Brain microvascular endothelial cell (primary cell): Measurements from ENCODE around the gene GAL.
A peak's percentile ranks its signal among the peaks of the same experiment; 100 is the strongest.
"Not testable (repeated sequence)": the region's sequence is repeated elsewhere in the genome, so short reads cannot be mapped to it uniquely, and the experiment has no call there.

ENCODE experiments used
- DNase-seq: peaks from one replicate; pipeline ENCODE4 v3.0.0-alpha.2; 2020
- H3K27ac ChIP-seq: fragments of 250-450 bp; sonication (Bioruptor Pico); 2 replicates; pipeline ENCODE4 v1.5.1; 2020; ENCODE audit warnings: mild to moderate bottlenecking, moderate library complexity
- H3K27me3 ChIP-seq: fragments of 250-450 bp; sonication (Bioruptor Pico); replicated peaks from 2 replicates; pipeline ENCODE4 v1.5.1; 2020; ENCODE audit warnings: mild to moderate bottlenecking
- H3K36me3 ChIP-seq: fragments of 250-450 bp; sonication (Bioruptor Pico); replicated peaks from 2 replicates; pipeline ENCODE4 v1.5.1; 2020; ENCODE audit warnings: mild to moderate bottlenecking
- H3K4me3 ChIP-seq: 2 replicates; pipeline ENCODE4 v1.5.1; 2011; ENCODE audit warnings: low read depth, mild to moderate bottlenecking, control low read depth, low read length, moderate library complexity
- in situ Hi-C: cut with HindIII; loops from 2 replicates; pipeline ENCODE4 v1.10.0; 2017; ENCODE audit warnings: low sequenced_read_pairs, low pct_ligation_motif_present
- TF ChIP-seq, protein P1 (sequence below): IDR thresholded peaks from 2 replicates; pipeline ENCODE4 v1.5.1; 2011; ENCODE audit warnings: low read depth, mild to moderate bottlenecking, moderate library complexity, low read length, control low read depth, inconsistent platforms; ENCODE audit errors: missing control alignments

Gene GAL, protein sequence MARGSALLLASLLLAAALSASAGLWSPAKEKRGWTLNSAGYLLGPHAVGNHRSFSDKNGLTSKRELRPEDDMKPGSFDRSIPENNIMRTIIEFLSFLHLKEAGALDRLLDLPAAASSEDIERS

DNA sequence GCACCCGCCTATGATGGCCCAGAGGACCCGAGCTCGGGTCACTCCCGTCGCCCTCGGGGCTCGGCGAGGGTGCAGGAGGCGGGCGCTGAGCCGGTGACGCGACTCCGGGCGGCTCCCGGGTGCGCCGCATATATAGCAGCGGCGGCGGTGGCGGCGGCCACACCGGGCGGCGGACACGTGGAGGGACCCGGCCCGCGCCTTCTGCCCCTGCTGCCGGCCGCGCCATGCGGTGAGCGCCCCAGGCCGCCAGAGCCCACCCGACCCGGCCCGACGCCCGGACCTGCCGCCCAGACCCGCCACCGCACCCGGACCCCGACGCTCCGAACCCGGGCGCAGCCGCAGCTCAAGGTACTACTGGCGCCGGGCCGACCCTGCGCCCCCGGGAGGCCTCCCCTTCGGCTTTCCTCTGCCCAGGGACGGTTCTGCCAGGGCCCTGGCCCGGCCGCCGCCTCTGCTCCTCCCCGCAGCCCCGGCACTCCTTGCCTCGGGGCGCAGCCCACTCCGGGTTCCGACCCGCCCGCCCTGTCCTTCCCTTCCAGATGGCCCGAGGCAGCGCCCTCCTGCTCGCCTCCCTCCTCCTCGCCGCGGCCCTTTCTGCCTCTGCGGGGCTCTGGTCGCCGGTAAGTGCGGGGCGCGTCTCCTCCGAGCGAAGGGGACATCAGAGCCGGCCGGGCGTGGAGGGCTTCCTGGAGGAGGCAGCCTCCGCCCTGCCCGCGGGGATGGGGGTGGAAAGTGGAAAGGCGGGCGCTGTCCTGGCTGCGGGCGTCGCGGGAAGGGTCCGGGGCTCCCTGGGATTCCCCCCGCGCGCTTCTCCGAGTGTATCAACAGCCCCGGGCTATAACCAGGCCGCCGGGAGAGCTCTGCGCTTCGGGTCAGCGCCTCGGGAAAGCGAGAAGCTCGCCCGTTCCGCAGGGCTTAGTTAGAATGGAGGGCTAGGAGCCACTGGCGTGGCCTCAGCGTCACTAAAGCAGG lies at the start of gene GAL:
GAL (plus strand) TSS at position 160 of the 972 bp plus-strand sequence; CDS start at position 540, 380 bp downstream.
- in situ Hi-C loops = no loop called here
- Histone ChIP-seq H3K4me3 (no peak within 1 kb of the TSS), H3K27ac (no peak within 1 kb of the TSS), H3K36me3 (no peaks in the 10 kb centered on the region), H3K27me3 (peaks cover 51% of the 10 kb centered on the region)
- DNase-seq = no peak
- TF ChIP-seq, protein P1, sequence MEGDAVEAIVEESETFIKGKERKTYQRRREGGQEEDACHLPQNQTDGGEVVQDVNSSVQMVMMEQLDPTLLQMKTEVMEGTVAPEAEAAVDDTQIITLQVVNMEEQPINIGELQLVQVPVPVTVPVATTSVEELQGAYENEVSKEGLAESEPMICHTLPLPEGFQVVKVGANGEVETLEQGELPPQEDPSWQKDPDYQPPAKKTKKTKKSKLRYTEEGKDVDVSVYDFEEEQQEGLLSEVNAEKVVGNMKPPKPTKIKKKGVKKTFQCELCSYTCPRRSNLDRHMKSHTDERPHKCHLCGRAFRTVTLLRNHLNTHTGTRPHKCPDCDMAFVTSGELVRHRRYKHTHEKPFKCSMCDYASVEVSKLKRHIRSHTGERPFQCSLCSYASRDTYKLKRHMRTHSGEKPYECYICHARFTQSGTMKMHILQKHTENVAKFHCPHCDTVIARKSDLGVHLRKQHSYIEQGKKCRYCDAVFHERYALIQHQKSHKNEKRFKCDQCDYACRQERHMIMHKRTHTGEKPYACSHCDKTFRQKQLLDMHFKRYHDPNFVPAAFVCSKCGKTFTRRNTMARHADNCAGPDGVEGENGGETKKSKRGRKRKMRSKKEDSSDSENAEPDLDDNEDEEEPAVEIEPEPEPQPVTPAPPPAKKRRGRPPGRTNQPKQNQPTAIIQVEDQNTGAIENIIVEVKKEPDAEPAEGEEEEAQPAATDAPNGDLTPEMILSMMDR = no peak

DNA sequence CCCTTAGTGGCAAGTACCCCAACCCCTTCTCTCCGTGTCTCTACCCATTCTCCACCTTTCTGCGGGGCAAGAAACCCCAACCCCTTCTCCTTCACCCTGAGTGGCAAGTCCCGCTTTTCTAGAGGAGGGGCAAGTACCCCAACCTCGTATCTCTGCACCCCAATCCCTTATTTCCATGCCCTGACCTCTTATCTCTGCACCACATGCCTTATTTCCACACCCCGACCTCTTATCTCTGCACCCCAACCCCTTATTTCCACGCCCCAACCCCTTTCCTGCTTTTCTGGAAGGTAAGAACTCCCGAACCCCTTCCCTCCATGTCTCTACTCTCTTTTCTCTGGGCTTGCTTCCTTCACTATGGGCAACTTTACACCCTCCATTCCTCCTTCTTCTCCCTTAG lies 49.7 kb upstream of the GAL start:
- not testable (repeated sequence) for H3K27me3 ChIP-seq, H3K4me3 ChIP-seq, DNase-seq, H3K36me3 ChIP-seq, H3K27ac ChIP-seq
- in situ Hi-C loops = loop anchor here (25.0 kb wide), 1 partner anchor 228 kb away; no protein-coding TSS in a partner anchor

DNA sequence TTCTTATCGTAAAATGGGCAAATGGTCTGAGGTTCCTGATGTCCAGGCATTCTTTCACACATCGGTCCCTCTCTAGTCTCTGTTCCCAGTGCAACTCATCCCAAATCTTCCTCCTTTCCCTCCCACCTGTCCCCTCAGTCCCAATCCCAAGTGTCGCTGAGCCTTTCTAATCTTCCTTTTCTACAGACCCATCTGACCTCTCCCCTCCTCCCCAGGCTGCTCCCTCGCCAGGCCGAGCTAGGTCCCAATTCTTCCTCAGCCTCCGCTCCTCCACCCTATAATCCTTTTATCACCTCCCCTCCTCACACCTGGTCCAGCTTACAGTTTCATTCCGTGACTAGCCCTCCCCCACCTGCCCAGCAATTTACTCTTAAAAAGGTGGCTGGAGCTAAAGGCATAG lies 49.2 kb upstream of the GAL start:
- not testable (repeated sequence) for H3K27ac ChIP-seq, DNase-seq, H3K36me3 ChIP-seq, H3K4me3 ChIP-seq, H3K27me3 ChIP-seq
- in situ Hi-C loops = loop anchor here (25.0 kb wide), 1 partner anchor 227 kb away; no protein-coding TSS in a partner anchor

DNA sequence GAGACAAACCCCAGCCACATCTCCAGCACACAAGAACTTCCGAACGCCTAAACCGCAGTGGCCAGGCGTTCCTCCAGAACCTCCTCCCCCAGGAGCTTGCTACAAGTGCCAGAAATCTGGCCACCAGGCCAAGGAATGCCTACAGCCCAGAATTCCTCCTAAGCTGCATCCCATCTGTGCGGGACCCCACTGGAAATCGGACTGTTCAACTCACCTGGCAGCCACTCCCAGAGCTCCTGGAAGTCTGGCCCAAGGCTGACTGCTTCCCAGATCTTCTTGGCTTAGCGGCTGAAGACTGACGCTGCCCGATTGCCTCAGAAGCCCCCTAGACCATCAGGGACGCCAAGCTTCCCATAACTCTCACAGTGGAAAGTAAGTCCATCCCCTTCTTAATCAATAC lies 48.5 kb upstream of the GAL start:
- H3K36me3 ChIP-seq, DNase-seq, H3K4me3 ChIP-seq, H3K27ac ChIP-seq, H3K27me3 ChIP-seq: not testable (repeated sequence)
- in situ Hi-C loops = loop anchor here (25.0 kb wide), 1 partner anchor 226 kb away; no protein-coding TSS in a partner anchor

DNA sequence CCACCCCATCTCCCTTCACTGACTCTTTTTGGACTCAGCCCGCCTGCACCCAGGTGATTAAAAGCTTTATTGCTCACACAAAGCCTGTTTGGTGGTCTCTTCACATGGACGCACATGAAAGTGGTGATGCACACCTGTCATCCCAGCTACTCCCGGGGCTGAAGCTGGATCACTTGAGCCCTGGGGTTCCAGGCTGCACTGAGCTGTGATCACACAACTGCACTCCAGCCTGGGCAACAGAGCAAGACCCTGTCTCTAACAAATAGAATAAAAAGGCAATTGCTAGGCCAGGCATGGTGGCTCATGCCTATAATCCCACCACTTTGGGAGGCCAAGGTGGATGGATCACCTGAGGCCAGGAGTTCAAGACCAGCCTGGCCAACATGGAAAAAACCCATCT lies 45.0 kb upstream of the GAL start:
- not testable (repeated sequence) for H3K27ac ChIP-seq, H3K36me3 ChIP-seq, DNase-seq, H3K4me3 ChIP-seq
- in situ Hi-C loops = loop anchor here (25.0 kb wide), 1 partner anchor 223 kb away; no protein-coding TSS in a partner anchor
- H3K27me3 ChIP-seq = peaks cover 11% of the 10 kb centered on the region

DNA sequence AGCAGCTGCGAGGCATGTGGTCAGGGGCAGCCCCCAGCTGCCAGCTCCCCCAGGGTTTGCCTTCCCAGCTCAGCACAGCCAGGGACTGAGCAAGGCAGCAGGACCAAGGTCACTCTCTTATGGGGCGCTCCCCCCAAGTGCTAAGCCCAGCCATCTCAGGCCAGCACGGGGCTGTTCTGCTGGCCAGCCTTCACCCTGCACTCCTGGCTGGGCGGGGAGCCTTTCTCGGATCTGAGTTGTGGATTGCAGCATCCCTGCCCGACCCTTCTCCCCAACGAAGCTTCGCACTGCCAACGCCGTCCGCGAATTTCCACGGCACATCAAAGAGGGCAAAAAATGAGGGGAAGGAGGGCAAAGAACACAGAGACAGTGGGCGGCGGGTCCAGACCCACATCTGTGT lies 42.5 kb upstream of the GAL start:
- H3K4me3 ChIP-seq = no peak overlapping the region
- in situ Hi-C loops = loop anchor here (25.0 kb wide), 1 partner anchor 220 kb away; no protein-coding TSS in a partner anchor
- TF ChIP-seq, protein P1 = no peak
- peaks cover 8% of the 10 kb centered on the region for H3K27me3 ChIP-seq
- DNase-seq = no peak
- no peaks in the 10 kb centered on the region for H3K36me3 ChIP-seq
- no peak overlapping the region for H3K27ac ChIP-seq

DNA sequence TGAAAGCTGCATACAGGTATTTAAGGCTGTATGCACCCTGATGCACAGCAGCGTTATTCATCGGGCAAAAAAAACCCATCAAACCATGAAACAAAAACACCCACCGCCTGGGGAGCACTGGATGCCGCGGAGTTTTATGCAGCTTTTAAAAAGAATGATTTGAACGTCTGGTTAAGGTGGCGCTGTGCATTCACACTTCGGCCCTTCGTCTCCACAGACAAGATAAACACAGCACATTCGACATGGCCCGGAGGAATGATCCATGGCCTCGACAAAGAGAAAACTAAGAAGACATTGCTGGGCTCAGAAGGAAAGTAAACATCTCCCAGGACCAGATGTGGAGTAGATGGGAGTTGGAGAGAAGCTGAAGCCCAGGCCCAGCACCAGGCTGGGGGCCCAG lies 40.8 kb upstream of the GAL start:
- in situ Hi-C loops = loop anchor here (25.0 kb wide), 1 partner anchor 219 kb away; no protein-coding TSS in a partner anchor
- H3K36me3 ChIP-seq = no peaks in the 10 kb centered on the region
- peak; percentile 27 for DNase-seq
- TF ChIP-seq, protein P1 = peak; percentile 46
- no peak overlapping the region for H3K27ac ChIP-seq
- H3K27me3 ChIP-seq = peaks cover 14% of the 10 kb centered on the region
- no peak overlapping the region for H3K4me3 ChIP-seq
